Activated CD4-positive, alpha-beta T cell treated with anti-CD3 and anti-CD28 coated beads, Interleukin-2, amount 50 U/mL, for 16 hours (primary cell): ENCODE results near the gene KNTC1.

Experiments used
- DNase-seq: peaks from one replicate; pipeline ENCODE4 v3.0.0-alpha.2; 2020

Gene KNTC1

DNA sequence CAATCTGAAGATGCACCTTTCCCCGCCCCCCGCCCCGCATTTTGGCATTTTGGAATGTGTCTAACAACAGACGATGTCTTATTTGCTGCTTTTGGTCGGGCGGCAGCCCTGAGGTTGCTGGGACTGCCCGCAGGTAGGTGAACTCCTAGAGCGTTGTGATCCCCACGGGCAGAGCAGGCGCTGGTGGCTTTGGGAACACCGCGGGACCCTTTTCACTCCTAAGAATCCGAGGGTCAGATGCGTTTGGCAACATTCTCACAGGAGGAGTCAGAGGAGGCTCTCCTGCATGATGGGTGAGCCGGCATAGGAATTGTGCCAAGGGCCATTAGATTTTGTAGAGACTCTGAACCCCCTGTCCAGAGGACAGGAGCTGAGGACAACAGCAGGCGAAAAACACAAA lies 134.2 kb downstream of the KNTC1 start:
- DNase-seq: no peak

DNA sequence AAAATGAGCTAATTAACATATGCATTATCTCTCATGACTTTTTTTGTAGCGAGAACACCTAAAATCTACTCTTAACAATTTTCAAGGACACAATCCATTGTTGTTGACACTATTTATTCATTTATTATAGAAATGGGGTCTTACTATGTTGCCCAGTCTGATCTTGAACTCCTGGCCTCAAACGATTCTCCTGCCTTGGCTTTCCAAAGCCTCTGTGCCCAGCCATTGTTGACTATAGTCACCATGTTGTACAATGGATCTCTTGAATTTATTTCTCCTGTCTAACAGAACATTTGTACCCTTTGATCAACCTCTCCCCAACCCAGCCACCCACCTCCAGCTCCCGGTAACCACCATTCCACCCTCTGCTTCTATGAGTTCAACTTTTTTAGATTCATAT lies 134.9 kb downstream of the KNTC1 start:
- no peak for DNase-seq

GRCh38 chr12:122665349-122665748 lies 138.3 kb downstream of the KNTC1 start:
- DNase-seq: no peak

DNA sequence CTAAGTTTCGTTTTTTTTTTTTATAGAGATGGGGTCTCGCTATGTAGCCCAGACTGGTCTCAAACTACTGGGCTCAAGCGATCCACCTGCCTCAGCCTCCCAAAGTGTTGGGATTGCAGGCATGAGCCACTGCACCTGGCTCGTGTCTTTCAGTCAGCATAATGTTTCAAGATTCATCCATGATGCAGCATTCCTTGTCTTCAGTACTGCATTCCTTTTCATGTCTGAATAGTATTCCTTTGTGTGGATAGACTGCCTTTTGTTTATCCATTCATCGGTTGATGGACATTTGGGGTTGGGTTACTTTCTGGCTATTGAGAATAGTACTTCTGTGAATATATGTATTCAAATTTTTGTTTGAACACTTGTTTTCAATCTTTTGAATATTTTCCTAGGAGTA lies 138.7 kb downstream of the KNTC1 start:
- DNase-seq: no peak

DNA sequence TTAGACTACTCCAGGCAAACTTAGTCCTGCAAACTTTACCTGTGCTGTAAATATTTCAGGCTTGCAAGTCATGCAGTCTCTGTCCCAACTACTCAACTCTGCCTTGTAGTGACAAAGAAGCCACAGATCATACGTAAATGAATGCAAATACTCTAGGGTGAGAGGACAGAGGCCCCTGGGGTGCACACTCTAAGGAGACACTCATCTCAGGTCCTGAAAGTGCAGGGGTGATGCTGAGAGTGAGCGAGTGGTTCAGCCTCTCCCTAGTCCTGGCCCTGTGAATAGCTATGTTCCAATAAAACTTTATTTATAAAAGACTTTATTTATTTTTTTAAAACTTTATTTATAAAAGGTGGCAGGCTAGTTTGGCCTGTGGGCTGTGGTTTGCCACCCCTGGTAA lies 141.2 kb downstream of the KNTC1 start:
- no peak for DNase-seq

DNA sequence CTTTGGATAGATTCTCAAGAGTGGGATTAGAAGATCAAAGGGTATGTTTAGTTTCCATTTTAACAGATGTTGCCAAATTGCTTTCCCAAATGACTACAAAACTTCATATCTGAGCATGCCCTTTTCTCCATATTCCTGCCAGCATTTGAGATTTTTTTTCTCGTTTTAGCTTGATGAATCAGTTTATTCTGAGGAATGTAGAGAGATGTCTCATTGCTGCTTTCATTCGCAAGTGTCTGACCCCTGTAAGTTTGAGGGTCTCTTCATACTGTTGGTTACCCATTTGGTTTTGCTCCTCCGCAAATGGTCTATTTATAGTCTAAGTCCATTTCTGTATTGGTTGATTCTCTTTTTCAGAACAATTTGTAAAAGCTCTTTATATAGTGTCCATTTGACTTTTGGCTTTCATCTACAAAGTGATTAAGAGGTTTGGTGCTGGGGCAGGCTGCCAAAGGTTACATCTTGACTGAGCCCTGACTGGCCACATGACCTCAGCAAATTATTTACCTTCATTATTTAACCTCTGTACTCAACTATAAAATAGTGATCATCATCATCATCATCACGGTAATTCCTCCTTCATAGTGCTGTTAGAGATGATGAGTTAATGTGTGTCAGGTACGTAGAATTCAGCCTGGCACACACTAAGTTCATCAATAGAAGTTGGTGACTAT lies 142.5 kb downstream of the KNTC1 start:
- DNase-seq: no peak

DNA sequence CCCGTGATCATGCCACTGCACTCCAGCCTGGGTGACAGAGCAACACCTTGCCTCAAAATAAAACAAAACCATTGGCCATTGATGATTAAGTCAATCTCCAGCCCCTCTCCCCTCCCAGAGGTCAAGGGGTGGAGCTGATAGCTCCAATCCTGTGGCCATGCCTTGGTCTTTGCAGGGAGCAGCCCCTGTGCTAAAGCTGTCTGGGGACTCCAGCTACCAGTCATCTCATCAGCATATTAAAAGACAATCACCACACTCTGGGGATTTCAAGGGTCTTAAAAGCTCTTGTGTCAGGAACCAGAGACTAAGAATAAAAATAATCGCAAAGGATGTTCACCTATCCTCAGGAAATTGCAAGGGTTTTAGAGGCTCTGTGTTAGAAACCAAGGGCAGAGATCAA lies 145.5 kb downstream of the KNTC1 start:
- DNase-seq: no peak
